Adipocyte (in vitro differentiated cells): ENCODE measurements around the gene SLC39A11.
"Not testable (repeated sequence)": the region's sequence is repeated elsewhere in the genome, so short reads cannot be mapped to it uniquely, and the experiment has no call there.

Source experiments
- DNase-seq: peaks from one replicate; pipeline ENCODE4 v3.0.0-alpha.2; 2015; ENCODE audit warnings: low read depth
- H3K27me3 ChIP-seq: replicated peaks from 2 replicates; pipeline ENCODE4 v1.7.0; 2013; ENCODE audit warnings: mild to moderate bottlenecking, low read length, moderate library complexity; ENCODE audit not compliant: control insufficient read depth, insufficient read depth
- H3K36me3 ChIP-seq: 2 replicates; pipeline ENCODE4 v1.7.0; 2013; ENCODE audit warnings: low read length, mild to moderate bottlenecking, moderate library complexity; ENCODE audit not compliant: control insufficient read depth, insufficient read depth, severe bottlenecking
- H3K4me1 ChIP-seq: 2 replicates; pipeline ENCODE4 v1.7.0; 2013; ENCODE audit warnings: mild to moderate bottlenecking, low read length, moderate library complexity; ENCODE audit not compliant: control insufficient read depth, insufficient read depth
- H3K4me3 ChIP-seq: 2 replicates; pipeline ENCODE4 v1.7.0; 2013; ENCODE audit warnings: mild to moderate bottlenecking, low read length, moderate library complexity
- H3K9ac ChIP-seq: 2 replicates; pipeline ENCODE4 v1.7.0; 2013; ENCODE audit warnings: mild to moderate bottlenecking, low read length, moderate library complexity
- H3K9me3 ChIP-seq: 2 replicates; pipeline ENCODE4 v1.7.0; 2013; ENCODE audit warnings: mild to moderate bottlenecking, low read length, moderate library complexity; ENCODE audit not compliant: control insufficient read depth

The SLC39A11 gene

GRCh38 chr17:72766761-72767356, 325.6 kb downstream of the SLC39A11 start:
- Histone ChIP-seq H3K9ac (no peak overlapping the region), H3K4me3 (no peak overlapping the region), H3K9me3 (peaks cover 13% of the 10 kb centered on the region), H3K36me3 (no peaks in the 10 kb centered on the region), H3K4me1 (no peaks in the 10 kb centered on the region), H3K27me3 (no peaks in the 10 kb centered on the region)
- no peak for DNase-seq

- Histone ChIP-seq H3K9me3 (peaks cover 13% of the 10 kb centered on the region), H3K27me3 (no peaks in the 10 kb centered on the region), H3K36me3 (no peaks in the 10 kb centered on the region), H3K4me1 (no peaks in the 10 kb centered on the region), H3K4me3 (no peak overlapping the region), H3K9ac (no peak overlapping the region)
- DNase-seq: no peak
Measured at GRCh38 chr17:72765368-72766153, 326.9 kb downstream of the SLC39A11 start.

GRCh38 chr17:72764632-72765041, 327.9 kb downstream of the SLC39A11 start:
- Histone ChIP-seq H3K4me1 (no peaks in the 10 kb centered on the region), H3K36me3 (no peaks in the 10 kb centered on the region), H3K9ac (no peak overlapping the region), H3K9me3 (peaks cover 8% of the 10 kb centered on the region), H3K27me3 (no peaks in the 10 kb centered on the region), H3K4me3 (no peak overlapping the region)
- no peak for DNase-seq

GRCh38 chr17:72763981-72764380, 328.5 kb downstream of the SLC39A11 start:
- peaks cover 8% of the 10 kb centered on the region for H3K9me3 ChIP-seq
- H3K36me3 ChIP-seq: no peaks in the 10 kb centered on the region
- no peaks in the 10 kb centered on the region for H3K4me1 ChIP-seq
- DNase-seq: no peak
- no peak overlapping the region for H3K4me3 ChIP-seq
- H3K9ac ChIP-seq: no peak overlapping the region
- no peaks in the 10 kb centered on the region for H3K27me3 ChIP-seq

GRCh38 chr17:72761893-72762575, 330.5 kb downstream of the SLC39A11 start:
- H3K9ac ChIP-seq, H3K36me3 ChIP-seq, H3K9me3 ChIP-seq, H3K4me3 ChIP-seq, H3K27me3 ChIP-seq, DNase-seq, H3K4me1 ChIP-seq: not testable (repeated sequence)

- no peaks in the 10 kb centered on the region for H3K4me1 ChIP-seq
- no peaks in the 10 kb centered on the region for H3K9me3 ChIP-seq
- no peak overlapping the region for H3K4me3 ChIP-seq
- no peak overlapping the region for H3K9ac ChIP-seq
- DNase-seq: no peak
- H3K36me3 ChIP-seq: no peaks in the 10 kb centered on the region
- H3K27me3 ChIP-seq: no peaks in the 10 kb centered on the region
Measured at GRCh38 chr17:72761431-72761830, 331.1 kb downstream of the SLC39A11 start.

- no peaks in the 10 kb centered on the region for H3K4me1 ChIP-seq
- H3K9ac ChIP-seq: no peak overlapping the region
- H3K36me3 ChIP-seq: no peaks in the 10 kb centered on the region
- no peaks in the 10 kb centered on the region for H3K9me3 ChIP-seq
- no peak for DNase-seq
- H3K27me3 ChIP-seq: no peaks in the 10 kb centered on the region
- no peak overlapping the region for H3K4me3 ChIP-seq
Measured at GRCh38 chr17:72760368-72760767, 332.1 kb downstream of the SLC39A11 start.

GRCh38 chr17:72759301-72759700, 333.2 kb downstream of the SLC39A11 start:
- no peaks in the 10 kb centered on the region for H3K27me3 ChIP-seq
- no peaks in the 10 kb centered on the region for H3K4me1 ChIP-seq
- H3K9ac ChIP-seq: no peak overlapping the region

GRCh38 chr17:72756256-72756655, 336.2 kb downstream of the SLC39A11 start:
- Histone ChIP-seq H3K36me3 (no peaks in the 10 kb centered on the region), H3K9me3 (no peaks in the 10 kb centered on the region), H3K4me3 (no peak overlapping the region), H3K9ac (no peak overlapping the region), H3K27me3 (no peaks in the 10 kb centered on the region), H3K4me1 (no peaks in the 10 kb centered on the region)
- no peak for DNase-seq

More at GRCh38 chr17:72759301-72759700, 333.2 kb downstream of the SLC39A11 start:
- H3K36me3 ChIP-seq: no peaks in the 10 kb centered on the region
- DNase-seq: no peak
- H3K9me3 ChIP-seq: no peaks in the 10 kb centered on the region
- H3K4me3 ChIP-seq: no peak overlapping the region

GRCh38 chr17:72754513-72754912, 338.0 kb downstream of the SLC39A11 start:
- Histone ChIP-seq H3K4me3 (no peak overlapping the region), H3K36me3 (no peaks in the 10 kb centered on the region)
- DNase-seq: no peak

GRCh38 chr17:72751746-72752145, 340.7 kb downstream of the SLC39A11 start:
- H3K9me3 ChIP-seq: no peaks in the 10 kb centered on the region
- no peak for DNase-seq
- no peak overlapping the region for H3K9ac ChIP-seq
- H3K36me3 ChIP-seq: no peaks in the 10 kb centered on the region
- no peaks in the 10 kb centered on the region for H3K4me1 ChIP-seq
- no peak overlapping the region for H3K4me3 ChIP-seq
- H3K27me3 ChIP-seq: no peaks in the 10 kb centered on the region

More at GRCh38 chr17:72754513-72754912, 338.0 kb downstream of the SLC39A11 start:
- no peaks in the 10 kb centered on the region for H3K9me3 ChIP-seq
- no peak overlapping the region for H3K9ac ChIP-seq
- no peaks in the 10 kb centered on the region for H3K27me3 ChIP-seq
- no peaks in the 10 kb centered on the region for H3K4me1 ChIP-seq
